ENCODE measurements around the gene RBMS1.

DNA sequence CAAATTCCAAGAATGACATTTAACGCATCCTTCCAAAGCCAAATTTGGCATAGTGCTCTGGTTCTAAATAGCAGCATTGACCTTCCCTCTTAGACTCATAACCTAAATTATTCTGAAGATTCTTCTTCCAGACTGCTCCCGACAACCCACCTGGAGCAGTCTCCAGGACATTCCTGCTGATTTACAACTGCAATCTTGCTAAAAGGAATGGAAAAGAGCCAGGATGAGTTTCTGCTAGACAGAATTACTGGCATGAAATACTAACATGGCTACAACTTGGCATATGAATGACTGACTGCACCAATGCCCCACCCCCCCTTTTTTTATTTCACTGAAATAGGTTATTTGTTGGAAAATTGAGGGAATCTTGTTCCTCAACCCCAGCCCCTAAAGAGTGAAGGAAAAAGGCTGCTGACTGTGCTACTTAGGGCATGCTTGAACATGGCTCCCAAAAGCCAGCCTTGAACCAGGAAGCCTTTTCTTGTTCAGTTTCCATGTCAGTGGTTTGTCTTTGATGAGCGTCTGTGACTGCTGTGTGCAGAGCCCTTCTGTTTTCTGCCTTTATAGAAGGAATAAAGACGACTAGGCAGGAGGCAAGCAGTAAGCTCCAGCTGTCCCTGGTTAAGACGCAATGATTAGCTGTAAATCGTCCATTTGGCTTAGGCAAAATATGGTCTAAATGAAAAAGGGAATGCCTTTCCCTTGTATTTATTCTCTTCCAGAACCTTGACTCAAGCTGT lies 246.1 kb downstream of the RBMS1 start:
- no peak for TF ChIP-seq EZH2 (IDR thresholded peaks at IDR 0.05; ENCODE audit: borderline replicate concordance, low read length)
- TF ChIP-seq, protein P1, sequence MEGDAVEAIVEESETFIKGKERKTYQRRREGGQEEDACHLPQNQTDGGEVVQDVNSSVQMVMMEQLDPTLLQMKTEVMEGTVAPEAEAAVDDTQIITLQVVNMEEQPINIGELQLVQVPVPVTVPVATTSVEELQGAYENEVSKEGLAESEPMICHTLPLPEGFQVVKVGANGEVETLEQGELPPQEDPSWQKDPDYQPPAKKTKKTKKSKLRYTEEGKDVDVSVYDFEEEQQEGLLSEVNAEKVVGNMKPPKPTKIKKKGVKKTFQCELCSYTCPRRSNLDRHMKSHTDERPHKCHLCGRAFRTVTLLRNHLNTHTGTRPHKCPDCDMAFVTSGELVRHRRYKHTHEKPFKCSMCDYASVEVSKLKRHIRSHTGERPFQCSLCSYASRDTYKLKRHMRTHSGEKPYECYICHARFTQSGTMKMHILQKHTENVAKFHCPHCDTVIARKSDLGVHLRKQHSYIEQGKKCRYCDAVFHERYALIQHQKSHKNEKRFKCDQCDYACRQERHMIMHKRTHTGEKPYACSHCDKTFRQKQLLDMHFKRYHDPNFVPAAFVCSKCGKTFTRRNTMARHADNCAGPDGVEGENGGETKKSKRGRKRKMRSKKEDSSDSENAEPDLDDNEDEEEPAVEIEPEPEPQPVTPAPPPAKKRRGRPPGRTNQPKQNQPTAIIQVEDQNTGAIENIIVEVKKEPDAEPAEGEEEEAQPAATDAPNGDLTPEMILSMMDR (conservative IDR thresholded peaks at IDR 0.05 in 1 of 2, IDR thresholded peaks at IDR 0.05 in 1 of 2; ENCODE audit: extremely low read depth in 1 of 2, insufficient read depth in 1 of 2, low read depth in 1 of 2, low read length in 2 of 2), result no peak
